A549 (cell line): ENCODE data around the gene HOMER2.

Experiments
- CHD2 ChIP-seq: fragments of 150-350 bp; IDR thresholded peaks from 2 replicates; pipeline ENCODE4 v1.6.1; 2014; ENCODE audit warnings: low read length; ENCODE audit not compliant: partially characterized antibody
- MAFK ChIP-seq: fragments of 450-650 bp; IDR thresholded peaks from 2 replicates; pipeline ENCODE4 v1.6.1; 2014; ENCODE audit not compliant: partially characterized antibody
- MAX ChIP-seq: IDR thresholded peaks from 2 replicates; pipeline ENCODE4 v1.6.1; 2012
- NR3C1 ChIP-seq: fragments of >200 bp; sonication (Bioruptor Twin); formaldehyde crosslinking; IDR thresholded peaks from 3 replicates; pipeline ENCODE4 v1.6.1; 2017
- POLR2A ChIP-seq: IDR thresholded peaks from 2 replicates; pipeline ENCODE4 v1.6.1; 2012; ENCODE audit warnings: mild to moderate bottlenecking, low read length
- TF ChIP-seq, protein P1 (sequence below): fragments of >200 bp; sonication (Bioruptor Twin); formaldehyde crosslinking; IDR thresholded peaks from 3 replicates; pipeline ENCODE4 v1.5.1; 2016

DNA sequence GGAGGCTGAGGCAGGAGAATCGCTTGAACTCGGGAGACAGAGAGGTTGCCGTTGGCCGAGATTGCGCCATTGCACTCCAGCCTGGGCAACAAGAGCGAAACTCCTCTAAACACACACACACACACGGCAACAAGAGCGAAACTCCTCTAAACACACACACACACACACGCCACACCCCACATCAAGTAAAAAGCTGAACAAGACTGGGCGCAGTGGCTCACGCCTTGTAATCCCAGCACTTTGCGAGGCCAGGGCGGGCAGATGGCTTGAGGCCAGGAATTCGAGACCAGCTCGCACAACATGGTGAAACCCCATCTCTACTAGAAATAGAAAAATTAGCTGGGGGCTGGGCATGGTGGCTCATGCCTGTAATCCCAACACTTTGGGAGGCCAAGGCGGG, 49.0 kb downstream of the HOMER2 start:
- TF ChIP-seq, protein P1, sequence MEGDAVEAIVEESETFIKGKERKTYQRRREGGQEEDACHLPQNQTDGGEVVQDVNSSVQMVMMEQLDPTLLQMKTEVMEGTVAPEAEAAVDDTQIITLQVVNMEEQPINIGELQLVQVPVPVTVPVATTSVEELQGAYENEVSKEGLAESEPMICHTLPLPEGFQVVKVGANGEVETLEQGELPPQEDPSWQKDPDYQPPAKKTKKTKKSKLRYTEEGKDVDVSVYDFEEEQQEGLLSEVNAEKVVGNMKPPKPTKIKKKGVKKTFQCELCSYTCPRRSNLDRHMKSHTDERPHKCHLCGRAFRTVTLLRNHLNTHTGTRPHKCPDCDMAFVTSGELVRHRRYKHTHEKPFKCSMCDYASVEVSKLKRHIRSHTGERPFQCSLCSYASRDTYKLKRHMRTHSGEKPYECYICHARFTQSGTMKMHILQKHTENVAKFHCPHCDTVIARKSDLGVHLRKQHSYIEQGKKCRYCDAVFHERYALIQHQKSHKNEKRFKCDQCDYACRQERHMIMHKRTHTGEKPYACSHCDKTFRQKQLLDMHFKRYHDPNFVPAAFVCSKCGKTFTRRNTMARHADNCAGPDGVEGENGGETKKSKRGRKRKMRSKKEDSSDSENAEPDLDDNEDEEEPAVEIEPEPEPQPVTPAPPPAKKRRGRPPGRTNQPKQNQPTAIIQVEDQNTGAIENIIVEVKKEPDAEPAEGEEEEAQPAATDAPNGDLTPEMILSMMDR: no peak
- TF ChIP-seq CHD2: no peak
- no peak for TF ChIP-seq NR3C1
- TF ChIP-seq MAFK: no peak
- no peak for TF ChIP-seq POLR2A
- TF ChIP-seq MAX: no peak
